ENCODE results near the gene EIF2B4. TPM values are rescaled to one million over a fixed set of nuclear protein-coding genes. Genes with fewer than 3 reads are reported as not detected.

EIF2B4 gene
- total and polyA plus RNA-seq, 2 of the 8 experiments (the other 6 are each of a cell fraction or from before 2014, with no cell fraction given), result 60.0 to 63.2 TPM

DNA sequence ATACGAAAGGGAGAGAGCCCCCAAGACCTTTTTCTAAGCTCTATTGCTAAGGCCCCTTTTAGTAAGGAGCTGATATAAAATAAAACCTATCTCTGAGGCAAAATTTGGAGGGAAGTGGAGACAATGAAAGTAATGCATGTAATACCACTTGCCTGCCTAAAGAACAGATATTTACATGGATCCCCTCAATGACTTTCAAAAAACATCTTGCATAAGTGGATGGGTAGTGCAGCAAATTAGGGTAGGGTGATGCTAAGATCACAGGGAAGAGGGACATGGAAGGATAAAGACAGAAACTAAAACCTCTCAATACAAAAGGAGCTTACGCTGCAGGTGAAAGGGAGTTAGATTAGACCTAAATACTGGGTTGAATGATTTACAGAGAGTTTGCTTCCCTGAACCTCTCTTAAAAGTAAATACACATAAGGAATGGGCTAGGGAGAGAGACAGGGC lies 9.3 kb upstream of the EIF2B4 start:
- 79% methylated on average over 2 of the region's 2 CpGs; no CpG with 5 or more reads in 1 of the 2 experiments for WGBS, 2 experiments (ENCODE audit: extremely low coverage in 1 of 2, insufficient coverage in 1 of 2, insufficient read length in 1 of 2, insufficient replicate concordance in 2 of 2, low coverage in 1 of 2, low lambda C conversion rate in 2 of 2, missing lambda C conversion rate in 1 of 2)
- TF ChIP-seq SP2 (IDR thresholded peaks at IDR 0.05; ENCODE audit: low read length) (no peak), BACH1 (IDR thresholded peaks at IDR 0.05; ENCODE audit: low read length) (no peak), HDAC2 (IDR thresholded peaks at IDR 0.05; ENCODE audit: borderline replicate concordance in 1 of 2, low read depth in 2 of 2, low read length in 2 of 2) (no peak), BCL11A (IDR thresholded peaks at IDR 0.05; ENCODE audit: low read depth in 2 of 2, low read length in 2 of 2) (no peak)

More for the DNA sequence above, 9.3 kb upstream of the EIF2B4 start:
- H3K4me2 ChIP-seq (ENCODE audit: insufficient read depth in 1 of 2, low read depth in 2 of 2, low read length in 2 of 2), result peak overlapping the region; percentile 88 to 96
- no peak overlapping the region for H3K14ac ChIP-seq (ENCODE audit: insufficient read length)
- peak overlapping the region; percentile 6 for H4K91ac ChIP-seq (replicated peaks; ENCODE audit: insufficient read length, low read length)
- H4K20me1 ChIP-seq (replicated peaks in 1 of 2; ENCODE audit: control insufficient read depth in 1 of 2, insufficient read depth in 2 of 2, low read length in 2 of 2), result peaks cover 4 to 11% of the 10 kb centered on the region in 2 experiments
- H3K18ac ChIP-seq (ENCODE audit: extremely low read depth, low read length), result no peak overlapping the region
- peaks cover 8% of the 10 kb centered on the region; the same call in 1 of the 2 replicates for H3K79me1 ChIP-seq (ENCODE audit: low read depth, low read length)
- H3K4me3 ChIP-seq (ENCODE audit: extremely low read depth in 1 of 4, insufficient read depth in 2 of 4, low read depth in 3 of 4, low read length in 4 of 4), result peak overlapping the region; percentile 65 to 96 (median 82)
- no peak overlapping the region for H2BK5ac ChIP-seq (ENCODE audit: low read depth, low read length)
- no peaks in the 10 kb centered on the region for H3K9me3 ChIP-seq (ENCODE audit: insufficient read depth in 2 of 2, low read depth in 1 of 2, low read length in 1 of 2)
- no peak overlapping the region for H2BK20ac ChIP-seq (ENCODE audit: low read length)
- no peak overlapping the region for H4K8ac ChIP-seq (ENCODE audit: extremely low read depth, insufficient read depth, low read length)
- H3K27me3 ChIP-seq (replicated peaks in 1 of 4; ENCODE audit: control insufficient read depth in 3 of 4, extremely low read depth in 1 of 4, insufficient read depth in 3 of 4, low read length in 3 of 4), result no peaks in the 10 kb centered on the region
- CTCF ChIA-PET (ENCODE audit: partially characterized antibody), result interaction anchor here (0.7 to 1.4 kb wide), 8 partner anchors 8 to 67 kb away, joined by 3 to 9 read pairs (median 3); partner anchors contain the start of gene GTF3C2
- H2BK12ac ChIP-seq (ENCODE audit: low read depth, low read length), result no peak overlapping the region
- H3K23ac ChIP-seq (ENCODE audit: insufficient read length), result no peak overlapping the region
- FAIRE-seq (no peak), DNase-seq (ENCODE audit: low read depth in 1 of 2, low spot score in 2 of 2) (no peak)
- H3K23me2 ChIP-seq (ENCODE audit: low read depth, low read length), result peaks cover 7% of the 10 kb centered on the region
- 0 out of 2 replicates have a peak overlapping the region, but pooled peaks have one; percentile 85 for H3K27ac ChIP-seq (ENCODE audit: low read depth, low read length)
- H2BK120ac ChIP-seq (replicated peaks; ENCODE audit: low read depth, low read length), result no peak overlapping the region
- H3K4ac ChIP-seq (replicated peaks; ENCODE audit: insufficient read length, low read depth, low read length), result no peak overlapping the region
- H3K79me2 ChIP-seq (ENCODE audit: control insufficient read depth in 1 of 2, insufficient read depth in 2 of 2, low read length in 2 of 2), result peaks cover 0 to 12% of the 10 kb centered on the region in 2 experiments; a peak in 2 of 4 replicates
- peaks cover 46 to 70% (median 61%) of the 10 kb centered on the region in 4 experiments for H3K36me3 ChIP-seq (ENCODE audit: control insufficient read depth in 2 of 4, insufficient read depth in 4 of 4, low read length in 3 of 4)
- peaks cover 0 to 8% (median 2%) of the 10 kb centered on the region in 4 experiments; a peak in 5 of 7 replicates for H3K4me1 ChIP-seq (replicated peaks in 1 of 4; ENCODE audit: control insufficient read depth in 3 of 4, insufficient read depth in 4 of 4, low read length in 3 of 4)
- peak overlapping the region in 3 of 4 experiments; percentile 84 to 89 (median 85); a peak in 5 of 7 replicates for H3K9ac ChIP-seq (replicated peaks in 1 of 4; ENCODE audit: extremely low read depth in 1 of 4, low read depth in 3 of 4, low read length in 3 of 4)
- no peak overlapping the region for H2BK15ac ChIP-seq (ENCODE audit: low read length)
- no peak overlapping the region for H2AFZ ChIP-seq (ENCODE audit: low read length)
- no peak overlapping the region for H4K5ac ChIP-seq (ENCODE audit: insufficient read length, low read depth, low read length)
- no peak overlapping the region for H3K56ac ChIP-seq (replicated peaks; ENCODE audit: insufficient read length, low read depth, low read length)
- POLR2A ChIA-PET (ENCODE audit: partially characterized antibody), result interaction anchor here (0.7 to 9.5 kb wide), 26 partner anchors 8 to 284 kb away, joined by 3 to 114 read pairs (median 4); partner anchors contain the start of genes CCDC121, EIF2B4, GPN1 and GTF3C2
- no peak overlapping the region for H2AK5ac ChIP-seq (ENCODE audit: low read depth, low read length)
